Omental fat pad (tissue), 4 donors: ENCODE measurements around the gene VPS35L. TPM values are rescaled to one million over a fixed set of nuclear protein-coding genes. Genes with fewer than 3 reads are reported as not detected.

Experiments
- ATAC-seq: fragments of 150-250 bp; one replicate; pipeline ENCODE4 v1.9.1; 2016; ENCODE audit warnings: mild to moderate bottlenecking, moderate library complexity; ENCODE audit not compliant: low FRiP score
- DNase-seq: peaks from one replicate; pipeline ENCODE4 v3.0.0-alpha.2; 2019; ENCODE audit warnings: low spot score
- CTCF ChIP-seq, 3 donors: fragments of 450-650 bp; IDR thresholded peaks; one replicate each; pipeline ENCODE4 v1.5.1; 2016 to 2017; ENCODE audit warnings: antibody characterized with exemption in 3 of 3, mild to moderate bottlenecking in 3 of 3, moderate library complexity in 2 of 3
- total RNA-seq, 4 donors: library from RNA; depleted of rRNA; stranded (reverse); fragments of >200 nt; gene quantifications; one replicate each; pipeline ENCODE4 v1.1.0, GENCODE V29; 2016

Gene VPS35L
- total RNA-seq, 4 donors from 2014 or later: 42.4 to 59.3 (median 43.1) TPM

- DNase-seq: no peak
- no peak for ATAC-seq
- no peak for TF ChIP-seq CTCF (IDR thresholded peaks at IDR 0.05)
These were observed 149.6 kb downstream of the VPS35L start for GRCh38 chr16:19705146-19705501.

GRCh38 chr16:19705843-19706242, 150.3 kb downstream of the VPS35L start:
- no peak for TF ChIP-seq CTCF (IDR thresholded peaks at IDR 0.05)
- DNase-seq (no peak), ATAC-seq (no peak)

- DNase-seq (no peak), ATAC-seq (no peak)
These were observed 151.3 kb downstream of the VPS35L start for GRCh38 chr16:19706846-19707245.

GRCh38 chr16:19707569-19708295, 152.2 kb downstream of the VPS35L start:
- TF ChIP-seq CTCF (IDR thresholded peaks at IDR 0.05): no peak
- no peak for ATAC-seq
- DNase-seq: no peak

More at GRCh38 chr16:19706846-19707245, 151.3 kb downstream of the VPS35L start:
- no peak for TF ChIP-seq CTCF (IDR thresholded peaks at IDR 0.05)

GRCh38 chr16:19708296-19709205, 153.0 kb downstream of the VPS35L start:
- DNase-seq (no peak), ATAC-seq (no peak)
- TF ChIP-seq CTCF (IDR thresholded peaks at IDR 0.05): no peak

GRCh38 chr16:19709381-19710136, 154.1 kb downstream of the VPS35L start:
- ATAC-seq: no peak
- TF ChIP-seq CTCF (IDR thresholded peaks at IDR 0.05): no peak
- no peak for DNase-seq
